GM13976 (cell line): Measurements from ENCODE around the gene TBC1D21.
"Not testable (repeated sequence)": the region's sequence is repeated elsewhere in the genome, so short reads cannot be mapped to it uniquely, and the experiment has no call there.

Experiments used
- DNase-seq: peaks from one replicate; pipeline ENCODE4 v3.0.0; 2012; ENCODE audit warnings: low spot score
- in situ Hi-C: fragments of 300-500 bp; cut with MboI; formaldehyde crosslinking; loops from one replicate; pipeline ENCODE4 v1.12.0; 2022; ENCODE audit warnings: low sequenced_read_pairs, mixed read lengths, inconsistent platforms; ENCODE audit not compliant: unreplicated experiment
- TF ChIP-seq, protein P1 (sequence below): IDR thresholded peaks from 2 replicates; pipeline ENCODE4 v1.5.1; 2012; ENCODE audit warnings: borderline replicate concordance, mild to moderate bottlenecking; ENCODE audit not compliant: insufficient read depth; ENCODE audit errors: extremely low read depth, missing control alignments, control extremely low read depth

Gene TBC1D21

DNA sequence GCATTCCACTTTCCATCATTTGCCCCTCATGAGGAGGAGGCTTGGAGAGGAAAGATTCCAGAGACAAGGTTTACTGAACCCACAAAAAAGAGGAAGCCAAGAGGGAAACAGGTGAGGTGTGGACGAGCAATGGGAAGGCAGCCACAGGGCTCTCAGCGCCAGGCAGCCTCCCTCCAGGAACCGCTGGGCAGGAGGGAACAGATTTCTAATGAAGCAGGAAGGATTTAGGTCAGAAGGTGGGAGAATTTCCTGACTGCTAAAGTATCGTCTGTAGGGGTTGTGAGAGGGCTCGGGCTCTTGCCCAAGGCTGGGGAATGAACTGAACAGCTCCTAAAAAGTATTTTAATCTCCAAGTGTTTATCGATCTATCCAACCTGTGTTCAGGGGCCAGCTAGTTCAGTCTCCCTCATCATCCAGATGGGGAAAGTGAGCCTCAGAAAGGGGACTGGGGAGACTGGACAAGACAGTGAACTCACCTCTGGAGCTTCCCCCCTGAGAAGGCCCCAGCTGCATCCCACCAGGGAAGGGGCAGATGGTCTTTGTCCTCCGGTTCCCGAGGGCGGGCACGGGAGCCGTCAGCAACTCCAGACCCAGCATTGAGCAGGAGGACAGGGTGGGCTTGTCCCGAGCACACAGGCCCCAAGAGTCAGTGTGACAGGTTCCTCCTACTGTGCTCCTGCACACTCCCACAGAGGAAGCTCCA, 63.4 kb downstream of the TBC1D21 start:
- TF ChIP-seq, protein P1, sequence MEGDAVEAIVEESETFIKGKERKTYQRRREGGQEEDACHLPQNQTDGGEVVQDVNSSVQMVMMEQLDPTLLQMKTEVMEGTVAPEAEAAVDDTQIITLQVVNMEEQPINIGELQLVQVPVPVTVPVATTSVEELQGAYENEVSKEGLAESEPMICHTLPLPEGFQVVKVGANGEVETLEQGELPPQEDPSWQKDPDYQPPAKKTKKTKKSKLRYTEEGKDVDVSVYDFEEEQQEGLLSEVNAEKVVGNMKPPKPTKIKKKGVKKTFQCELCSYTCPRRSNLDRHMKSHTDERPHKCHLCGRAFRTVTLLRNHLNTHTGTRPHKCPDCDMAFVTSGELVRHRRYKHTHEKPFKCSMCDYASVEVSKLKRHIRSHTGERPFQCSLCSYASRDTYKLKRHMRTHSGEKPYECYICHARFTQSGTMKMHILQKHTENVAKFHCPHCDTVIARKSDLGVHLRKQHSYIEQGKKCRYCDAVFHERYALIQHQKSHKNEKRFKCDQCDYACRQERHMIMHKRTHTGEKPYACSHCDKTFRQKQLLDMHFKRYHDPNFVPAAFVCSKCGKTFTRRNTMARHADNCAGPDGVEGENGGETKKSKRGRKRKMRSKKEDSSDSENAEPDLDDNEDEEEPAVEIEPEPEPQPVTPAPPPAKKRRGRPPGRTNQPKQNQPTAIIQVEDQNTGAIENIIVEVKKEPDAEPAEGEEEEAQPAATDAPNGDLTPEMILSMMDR = no peak
- no peak for DNase-seq
- in situ Hi-C loops = no loop called here

DNA sequence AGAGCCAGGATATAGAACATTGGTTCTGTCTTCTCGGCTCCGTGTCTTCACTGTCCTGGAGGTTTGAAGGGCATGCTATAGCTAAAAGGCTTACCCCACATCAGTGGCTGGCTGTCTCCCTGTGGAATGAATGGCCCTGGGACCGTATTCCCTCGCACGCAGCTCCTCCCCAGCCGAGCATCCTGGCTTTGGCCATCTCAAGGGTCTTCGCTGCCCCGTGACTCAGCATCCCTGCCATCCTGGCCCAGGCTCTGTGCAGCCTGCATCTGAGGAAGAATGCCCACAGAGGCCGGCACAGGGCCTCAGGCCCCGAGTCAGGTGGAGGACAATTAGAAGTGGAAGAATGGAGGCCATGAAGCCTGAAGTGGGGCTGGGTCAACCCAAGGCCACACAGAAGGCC, 63.9 kb downstream of the TBC1D21 start:
- in situ Hi-C loops = no loop called here
- DNase-seq = no peak
- TF ChIP-seq, protein P1 = no peak

- in situ Hi-C loops = no loop called here
- no peak for DNase-seq
- TF ChIP-seq, protein P1 = no peak
Measured at GRCh38 chr15:73937726-73938125, 64.4 kb downstream of the TBC1D21 start.

DNA sequence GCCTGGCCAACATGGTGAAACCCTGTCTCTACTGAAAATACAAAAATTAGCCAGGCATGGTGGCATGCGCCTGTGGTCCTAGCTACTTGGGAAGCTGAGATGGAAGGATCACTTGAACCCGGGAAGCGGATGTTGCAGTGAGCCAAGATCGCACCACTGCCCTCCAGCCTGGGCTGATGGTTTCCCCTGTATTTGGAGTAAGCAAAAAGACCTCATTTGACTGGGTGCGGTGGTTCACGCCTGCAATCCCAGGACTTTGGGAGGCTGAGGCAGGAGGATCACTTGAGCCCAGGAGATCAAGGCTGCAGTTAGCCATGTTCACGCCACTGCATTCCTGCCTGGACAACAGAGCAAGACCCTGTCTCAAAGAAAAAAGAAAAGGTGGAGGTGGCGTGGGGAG, 65.2 kb downstream of the TBC1D21 start:
- DNase-seq, in situ Hi-C loops: not testable (repeated sequence)
